ENCODE data around the gene MECR.

GRCh38 chr1:29162025-29162424, 68.7 kb downstream of the MECR start:
- no peak for TF ChIP-seq USF2 (IDR thresholded peaks at IDR 0.05; ENCODE audit: borderline replicate concordance, low read depth, low read length)
- no peak for TF ChIP-seq CTCF (IDR thresholded peaks at IDR 0.05)
- TF ChIP-seq PBX3 (IDR thresholded peaks at IDR 0.05): no peak
- no peak for TF ChIP-seq MXI1 (IDR thresholded peaks at IDR 0.05; ENCODE audit: low read depth, low read length)
- no peak for TF ChIP-seq RFX5 (IDR thresholded peaks at IDR 0.05; ENCODE audit: low read length)
- TF ChIP-seq FOSL2 (IDR thresholded peaks at IDR 0.05; ENCODE audit: borderline replicate concordance, low read depth): no peak
- no peak for TF ChIP-seq POLR2AphosphoS5 (IDR thresholded peaks at IDR 0.05; ENCODE audit: low read depth, low read length)
- TF ChIP-seq RCOR1 (IDR thresholded peaks at IDR 0.05; ENCODE audit: low read length): no peak
- no peak for TF ChIP-seq MAX (IDR thresholded peaks at IDR 0.05; ENCODE audit: low read depth)
- TF ChIP-seq RAD21 (IDR thresholded peaks at IDR 0.05; ENCODE audit: low read length): no peak
